Nephron progenitor cell (in vitro differentiated cells): Measurements from ENCODE around the gene PDE10A.
"Not testable (repeated sequence)": the region's sequence is repeated elsewhere in the genome, so short reads cannot be mapped to it uniquely, and the experiment has no call there.

ENCODE experiments used
- DNase-seq: peaks from one replicate; pipeline ENCODE4 v3.0.0; 2021
- H3K27ac Mint-ChIP-seq: 2 replicates; pipeline ENCODE4 v1.8.0; 2021; ENCODE audit warnings: mild to moderate bottlenecking, moderate library complexity, mixed read lengths
- H3K27me3 Mint-ChIP-seq: 2 replicates; pipeline ENCODE4 v1.8.0; 2021; ENCODE audit warnings: mild to moderate bottlenecking, low read depth, mixed read lengths; ENCODE audit not compliant: poor library complexity
- H3K36me3 Mint-ChIP-seq: 2 replicates; pipeline ENCODE4 v1.8.0; 2021; ENCODE audit warnings: low read depth, mixed read lengths
- H3K4me1 Mint-ChIP-seq: 2 replicates; pipeline ENCODE4 v1.8.0; 2021; ENCODE audit warnings: mixed read lengths
- H3K4me3 Mint-ChIP-seq: 2 replicates; pipeline ENCODE4 v1.8.0; 2021; ENCODE audit warnings: mild to moderate bottlenecking, moderate library complexity, mixed read lengths
- H3K9me3 Mint-ChIP-seq: 2 replicates; pipeline ENCODE4 v1.8.0; 2021; ENCODE audit warnings: mild to moderate bottlenecking, moderate library complexity, mixed read lengths
- TF ChIP-seq, protein P1 (sequence below): fragments of 200-600 bp; sonication (generic); IDR thresholded peaks from 2 replicates; pipeline ENCODE4 v1.5.0; 2021; ENCODE audit warnings: antibody characterized with exemption

PDE10A gene

DNA sequence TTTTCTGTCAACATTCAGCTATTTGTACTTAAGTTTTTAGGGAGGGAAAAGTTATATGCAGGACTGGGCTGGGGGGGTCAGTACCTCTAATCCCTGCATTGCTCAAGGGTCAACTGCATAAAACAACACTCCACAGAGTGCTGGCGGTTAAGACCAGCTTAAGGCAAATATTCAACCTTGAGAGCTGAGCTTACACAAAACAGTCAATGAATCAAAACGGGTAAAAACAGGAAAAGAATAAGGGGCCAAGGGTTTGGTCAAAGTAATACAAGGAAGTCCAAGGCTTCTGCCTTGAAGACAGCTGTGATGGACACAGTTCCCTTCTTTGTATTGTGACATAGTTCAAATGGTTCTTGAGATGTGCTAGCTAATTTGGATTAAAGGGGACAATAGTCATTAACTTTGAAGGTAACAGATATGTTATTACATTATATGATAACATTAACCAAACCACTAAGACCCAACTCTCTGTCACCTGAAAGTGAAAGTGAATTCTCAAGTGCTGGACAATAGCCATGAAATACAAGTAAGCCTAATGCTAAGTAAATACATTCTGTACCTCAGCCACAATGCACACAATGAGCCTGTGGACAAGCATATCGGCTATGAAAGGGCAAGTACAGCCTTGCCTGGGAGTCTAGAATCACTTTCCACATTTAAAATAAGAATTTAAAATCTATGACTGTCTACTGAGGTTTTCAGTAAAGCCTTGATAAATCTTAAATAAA, 106.8 kb downstream of the PDE10A start:
- no peak overlapping the region for H3K4me3 Mint-ChIP-seq
- H3K4me1 Mint-ChIP-seq = no peaks in the 10 kb centered on the region
- no peak overlapping the region for H3K27ac Mint-ChIP-seq
- H3K9me3 Mint-ChIP-seq = peaks cover 29% of the 10 kb centered on the region
- no peak for DNase-seq
- TF ChIP-seq, protein P1, sequence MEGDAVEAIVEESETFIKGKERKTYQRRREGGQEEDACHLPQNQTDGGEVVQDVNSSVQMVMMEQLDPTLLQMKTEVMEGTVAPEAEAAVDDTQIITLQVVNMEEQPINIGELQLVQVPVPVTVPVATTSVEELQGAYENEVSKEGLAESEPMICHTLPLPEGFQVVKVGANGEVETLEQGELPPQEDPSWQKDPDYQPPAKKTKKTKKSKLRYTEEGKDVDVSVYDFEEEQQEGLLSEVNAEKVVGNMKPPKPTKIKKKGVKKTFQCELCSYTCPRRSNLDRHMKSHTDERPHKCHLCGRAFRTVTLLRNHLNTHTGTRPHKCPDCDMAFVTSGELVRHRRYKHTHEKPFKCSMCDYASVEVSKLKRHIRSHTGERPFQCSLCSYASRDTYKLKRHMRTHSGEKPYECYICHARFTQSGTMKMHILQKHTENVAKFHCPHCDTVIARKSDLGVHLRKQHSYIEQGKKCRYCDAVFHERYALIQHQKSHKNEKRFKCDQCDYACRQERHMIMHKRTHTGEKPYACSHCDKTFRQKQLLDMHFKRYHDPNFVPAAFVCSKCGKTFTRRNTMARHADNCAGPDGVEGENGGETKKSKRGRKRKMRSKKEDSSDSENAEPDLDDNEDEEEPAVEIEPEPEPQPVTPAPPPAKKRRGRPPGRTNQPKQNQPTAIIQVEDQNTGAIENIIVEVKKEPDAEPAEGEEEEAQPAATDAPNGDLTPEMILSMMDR = no peak
- H3K36me3 Mint-ChIP-seq = peaks cover 37% of the 10 kb centered on the region
- H3K27me3 Mint-ChIP-seq = no peaks in the 10 kb centered on the region

DNA sequence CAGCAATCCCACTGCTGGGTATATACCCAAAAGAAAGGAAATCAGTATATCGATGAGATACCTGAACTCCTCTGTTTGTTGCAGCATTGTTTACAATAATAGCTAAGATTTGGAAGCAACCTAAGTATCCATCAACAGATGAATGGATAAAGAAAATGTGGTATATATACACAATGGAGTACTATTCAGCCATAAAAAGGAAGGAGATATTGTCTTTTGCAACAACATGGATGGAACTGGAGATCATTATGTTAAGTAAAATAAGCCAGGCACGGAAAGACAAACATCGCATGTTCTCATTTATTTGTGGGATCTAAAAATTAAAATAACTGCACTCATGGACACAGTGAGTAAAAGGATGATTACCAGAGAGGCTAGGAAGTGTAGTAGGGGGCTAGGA, 108.4 kb downstream of the PDE10A start:
- not testable (repeated sequence) for H3K4me3 Mint-ChIP-seq, H3K4me1 Mint-ChIP-seq, DNase-seq, H3K27me3 Mint-ChIP-seq, H3K27ac Mint-ChIP-seq
- Mint-ChIP-seq H3K9me3 (peaks cover 16% of the 10 kb centered on the region), H3K36me3 (peaks cover 21% of the 10 kb centered on the region)

GRCh38 chr6:165552248-165552736, 110.7 kb downstream of the PDE10A start:
- Mint-ChIP-seq H3K36me3 (peaks cover 7% of the 10 kb centered on the region), H3K27ac (no peak overlapping the region), H3K4me3 (no peak overlapping the region), H3K9me3 (no peaks in the 10 kb centered on the region), H3K27me3 (no peaks in the 10 kb centered on the region), H3K4me1 (no peaks in the 10 kb centered on the region)
- TF ChIP-seq, protein P1 = no peak
- DNase-seq = no peak

DNA sequence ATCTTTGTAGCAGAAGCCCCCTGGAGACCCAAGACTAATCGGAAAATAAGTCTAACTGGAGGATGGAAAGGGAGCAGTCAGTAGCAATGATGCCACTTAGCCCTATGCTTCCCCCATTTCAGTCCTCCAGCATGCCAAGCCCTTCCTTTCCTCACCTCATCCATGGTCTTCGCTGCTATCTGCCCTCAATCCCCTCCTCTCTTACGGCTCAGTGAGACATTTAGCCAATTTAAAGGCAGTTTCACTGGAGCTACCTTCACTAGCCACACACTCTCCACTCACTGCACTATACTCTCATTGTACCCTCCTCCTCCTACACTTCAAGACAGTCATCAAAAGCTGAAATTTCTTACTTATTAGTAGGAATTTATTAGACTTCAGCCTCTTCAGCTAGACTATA, 111.2 kb downstream of the PDE10A start:
- TF ChIP-seq, protein P1 = no peak
- Mint-ChIP-seq H3K4me3 (no peak overlapping the region), H3K9me3 (no peaks in the 10 kb centered on the region), H3K36me3 (peaks cover 7% of the 10 kb centered on the region), H3K27ac (no peak overlapping the region), H3K4me1 (no peaks in the 10 kb centered on the region), H3K27me3 (no peaks in the 10 kb centered on the region)
- DNase-seq = no peak

GRCh38 chr6:165548450-165548849, 114.6 kb downstream of the PDE10A start:
- Mint-ChIP-seq H3K4me1 (no peaks in the 10 kb centered on the region), H3K36me3 (peaks cover 1% of the 10 kb centered on the region), H3K27ac (no peak overlapping the region), H3K27me3 (no peaks in the 10 kb centered on the region), H3K4me3 (no peak overlapping the region), H3K9me3 (no peaks in the 10 kb centered on the region)
- TF ChIP-seq, protein P1 = no peak
- no peak for DNase-seq

- Mint-ChIP-seq H3K4me1 (no peaks in the 10 kb centered on the region), H3K9me3 (no peaks in the 10 kb centered on the region), H3K27me3 (peaks cover 3% of the 10 kb centered on the region), H3K36me3 (peaks cover 6% of the 10 kb centered on the region), H3K27ac (no peak overlapping the region), H3K4me3 (no peak overlapping the region)
- TF ChIP-seq, protein P1 = no peak
- DNase-seq = no peak
These were observed 117.2 kb downstream of the PDE10A start for GRCh38 chr6:165545806-165546205.
